ENCODE results near the gene RUNX2. TPM values are rescaled to one million over a fixed set of nuclear protein-coding genes. Genes with fewer than 3 reads are reported as not detected.
"Not testable (repeated sequence)": the region's sequence is repeated elsewhere in the genome, so short reads cannot be mapped to it uniquely, and the experiment has no call there.

Gene RUNX2
- 1 to 10 TPM in 1 of 4 donors, under 1 TPM in 3; 0.78 to 2.0 (median 0.94) TPM for total RNA-seq

- H3K4me3 ChIP-seq, result peak within 1 kb of the TSS in 1 of 4 donors; percentile 12
- no peak within 1 kb of the TSS for H3K27ac ChIP-seq
- no peaks in the 10 kb centered on the region for H3K9me3 ChIP-seq
- intact Hi-C loops (cut with DNase I; ENCODE audit: low total_unique reads), result no loop called here
- no peaks in the 10 kb centered on the region for H3K27me3 ChIP-seq
- no peak for DNase-seq
- ATAC-seq, result no peak
- TF ChIP-seq CTCF (IDR thresholded peaks at IDR 0.05 in 4 of 5, conservative IDR thresholded peaks at IDR 0.05 in 1 of 5) (no peak), POLR2A (IDR thresholded peaks at IDR 0.05) (no peak)
- no peaks in the 10 kb centered on the region for H3K4me1 ChIP-seq
- in situ Hi-C loops (cut with MboI; ENCODE audit: low sequenced_read_pairs in 4 of 4), result no loop called here
- H3K36me3 ChIP-seq, result no peaks in the 10 kb centered on the region
Observed at GRCh38 chr6:45327956-45328522, at the start of gene RUNX2. RUNX2 (plus strand) TSS chr6:45328330; CDS start chr6:45328727, 397 bp downstream.

GRCh38 chr6:45278367-45278766 is 49.8 kb upstream of the RUNX2 start:
- ATAC-seq, result no peak
- no peak for DNase-seq
- H3K4me3 ChIP-seq, result no peak overlapping the region
- no peaks in the 10 kb centered on the region for H3K36me3 ChIP-seq
- in situ Hi-C loops (cut with MboI; ENCODE audit: low sequenced_read_pairs in 4 of 4), result no loop called here
- intact Hi-C loops (cut with DNase I; ENCODE audit: low total_unique reads), result no loop called here
- no peaks in the 10 kb centered on the region for H3K4me1 ChIP-seq
- H3K9me3 ChIP-seq, result no peaks in the 10 kb centered on the region
- TF ChIP-seq POLR2A (IDR thresholded peaks at IDR 0.05) (no peak), CTCF (IDR thresholded peaks at IDR 0.05 in 4 of 5, conservative IDR thresholded peaks at IDR 0.05 in 1 of 5) (no peak)
- no peak overlapping the region for H3K27ac ChIP-seq
- no peaks in the 10 kb centered on the region for H3K27me3 ChIP-seq

- H3K27me3 ChIP-seq; H3K4me3 ChIP-seq; DNase-seq; H3K36me3 ChIP-seq; H3K4me1 ChIP-seq; H3K9me3 ChIP-seq; in situ Hi-C loops (cut with MboI; ENCODE audit: low sequenced_read_pairs in 4 of 4); intact Hi-C loops (cut with DNase I; ENCODE audit: low total_unique reads); H3K27ac ChIP-seq; ATAC-seq: not testable (repeated sequence)
Observed at GRCh38 chr6:45286707-45287106, 41.4 kb upstream of the RUNX2 start.

GRCh38 chr6:45289751-45290514 is 38.2 kb upstream of the RUNX2 start:
- ATAC-seq (no peak), DNase-seq (no peak)
- TF ChIP-seq POLR2A (IDR thresholded peaks at IDR 0.05) (no peak), CTCF (IDR thresholded peaks at IDR 0.05 in 4 of 5, conservative IDR thresholded peaks at IDR 0.05 in 1 of 5) (no peak)
- no peaks in the 10 kb centered on the region for H3K9me3 ChIP-seq
- no peaks in the 10 kb centered on the region for H3K36me3 ChIP-seq
- in situ Hi-C loops (cut with MboI; ENCODE audit: low sequenced_read_pairs in 4 of 4), result no loop called here
- H3K4me1 ChIP-seq, result no peaks in the 10 kb centered on the region
- intact Hi-C loops (cut with DNase I; ENCODE audit: low total_unique reads), result no loop called here
- no peak overlapping the region for H3K4me3 ChIP-seq
- no peaks in the 10 kb centered on the region for H3K27me3 ChIP-seq
- H3K27ac ChIP-seq, result no peak overlapping the region

GRCh38 chr6:45293306-45293705 is 34.8 kb upstream of the RUNX2 start:
- no peak for DNase-seq
- no peak for TF ChIP-seq POLR2A (IDR thresholded peaks at IDR 0.05)
- no peak for TF ChIP-seq CTCF (IDR thresholded peaks at IDR 0.05 in 4 of 5, conservative IDR thresholded peaks at IDR 0.05 in 1 of 5)
- ATAC-seq, result no peak
- Histone ChIP-seq H3K9me3 (no peaks in the 10 kb centered on the region), H3K36me3 (no peaks in the 10 kb centered on the region), H3K27me3 (no peaks in the 10 kb centered on the region), H3K27ac (no peak overlapping the region), H3K4me3 (no peak overlapping the region), H3K4me1 (no peaks in the 10 kb centered on the region)
- intact Hi-C loops (cut with DNase I; ENCODE audit: low total_unique reads) (no loop called here), in situ Hi-C loops (cut with MboI; ENCODE audit: low sequenced_read_pairs in 4 of 4) (no loop called here)

GRCh38 chr6:45294065-45294701 is 33.9 kb upstream of the RUNX2 start:
- H3K4me1 ChIP-seq; H3K27ac ChIP-seq; DNase-seq; H3K36me3 ChIP-seq; H3K4me3 ChIP-seq; intact Hi-C loops (cut with DNase I; ENCODE audit: low total_unique reads); H3K27me3 ChIP-seq; ATAC-seq; H3K9me3 ChIP-seq; in situ Hi-C loops (cut with MboI; ENCODE audit: low sequenced_read_pairs in 4 of 4): not testable (repeated sequence)

All from gastrocnemius medialis (tissue), 4 donors.